Mesenchymal stem cell (in vitro differentiated cells and primary cell): ENCODE results near the gene GAP43.

Source experiments
- DNase-seq: peaks from one replicate; pipeline ENCODE4 v3.0.0-alpha.2; 2013
- H2AFZ ChIP-seq: one replicate; pipeline ENCODE4 v1.6.1; 2013; ENCODE audit warnings: low read depth, mild to moderate bottlenecking, control low read depth, inconsistent platforms, low read length, moderate library complexity
- H2AK5ac ChIP-seq: 2 replicates; pipeline ENCODE4 v1.6.1; 2013; ENCODE audit warnings: low read length, moderate library complexity, mild to moderate bottlenecking, inconsistent platforms; ENCODE audit not compliant: severe bottlenecking
- H2BK120ac ChIP-seq: one replicate; pipeline ENCODE4 v1.6.1; 2013; ENCODE audit warnings: low read depth, mild to moderate bottlenecking, inconsistent platforms, low read length, moderate library complexity
- H2BK12ac ChIP-seq, 2 experiments: one replicate each; pipeline ENCODE4 v1.6.1; 2013; ENCODE audit warnings: inconsistent platforms in 2 of 2, low read length in 2 of 2, mild to moderate bottlenecking in 2 of 2, moderate library complexity in 2 of 2, control low read depth in 1 of 2
- H2BK15ac ChIP-seq: one replicate; pipeline ENCODE4 v1.6.1; 2013; ENCODE audit warnings: mild to moderate bottlenecking, low read depth, inconsistent platforms; ENCODE audit not compliant: poor library complexity, severe bottlenecking
- H2BK5ac ChIP-seq: 2 replicates; pipeline ENCODE4 v1.6.1; 2013; ENCODE audit warnings: low read depth, mild to moderate bottlenecking, low read length, control low read depth, inconsistent platforms; ENCODE audit not compliant: poor library complexity, severe bottlenecking
- H3K14ac ChIP-seq, 2 experiments: one replicate each; pipeline ENCODE4 v1.6.1; 2013; ENCODE audit warnings: inconsistent platforms in 2 of 2, low read length in 2 of 2, control low read depth in 1 of 2, mild to moderate bottlenecking in 1 of 2, moderate library complexity in 1 of 2
- H3K18ac ChIP-seq, 2 experiments: one replicate each; pipeline ENCODE4 v1.6.1; 2013; ENCODE audit warnings: inconsistent platforms in 2 of 2, low read length in 2 of 2, control low read depth in 1 of 2, low read depth in 1 of 2, mild to moderate bottlenecking in 1 of 2
- H3K23ac ChIP-seq, 2 experiments: one replicate each; pipeline ENCODE4 v1.6.1; 2013; ENCODE audit warnings: inconsistent platforms in 2 of 2, low read length in 2 of 2, mild to moderate bottlenecking in 2 of 2, moderate library complexity in 2 of 2, control low read depth in 1 of 2
- H3K27ac ChIP-seq: 2 replicates; pipeline ENCODE4 v1.5.1; 2013; ENCODE audit warnings: mild to moderate bottlenecking, moderate library complexity, low read length, control low read depth, inconsistent platforms; ENCODE audit not compliant: poor library complexity, severe bottlenecking
- H3K27me3 ChIP-seq, 2 experiments: 2 replicates each; pipeline versions ENCODE4 v1.6.1 to v1.7.0; 2013; ENCODE audit warnings: low read length in 2 of 2, mild to moderate bottlenecking in 2 of 2, moderate library complexity in 2 of 2, control low read depth in 1 of 2, inconsistent platforms in 1 of 2; ENCODE audit not compliant: control insufficient read depth in 1 of 2, insufficient read depth in 1 of 2
- H3K36me3 ChIP-seq, 2 experiments: 2 replicates each; pipeline versions ENCODE4 v1.6.1 to v1.7.0; 2013; ENCODE audit warnings: low read length in 2 of 2, control low read depth in 1 of 2, inconsistent platforms in 1 of 2, low read depth in 1 of 2, mild to moderate bottlenecking in 1 of 2; ENCODE audit not compliant: insufficient read depth in 2 of 2, control insufficient read depth in 1 of 2
- H3K4ac ChIP-seq, 2 experiments: one replicate each; pipeline ENCODE4 v1.6.1; 2013; ENCODE audit warnings: inconsistent platforms in 2 of 2, low read length in 2 of 2, mild to moderate bottlenecking in 2 of 2, moderate library complexity in 2 of 2, control low read depth in 1 of 2, low read depth in 1 of 2
- H3K4me1 ChIP-seq: 2 replicates; pipeline ENCODE4 v1.6.1; 2013; ENCODE audit warnings: low read depth, low read length, control low read depth; ENCODE audit not compliant: control insufficient read depth, insufficient read depth
- H3K4me2 ChIP-seq: 2 replicates; pipeline ENCODE4 v1.6.1; 2013; ENCODE audit warnings: low read length, mild to moderate bottlenecking, inconsistent platforms; ENCODE audit not compliant: poor library complexity, severe bottlenecking
- H3K4me3 ChIP-seq, 2 experiments: 2 replicates each; pipeline versions ENCODE4 v1.5.1 to v1.7.0; 2013; ENCODE audit warnings: low read length in 2 of 2, mild to moderate bottlenecking in 2 of 2, control low read depth in 1 of 2, low read depth in 1 of 2; ENCODE audit not compliant: insufficient read depth in 1 of 2
- H3K79me1 ChIP-seq: replicated peaks from 2 replicates; pipeline ENCODE4 v1.6.1; 2013; ENCODE audit warnings: mild to moderate bottlenecking, control low read depth, low read length, inconsistent platforms; ENCODE audit not compliant: poor library complexity, severe bottlenecking
- H3K9ac ChIP-seq: 2 replicates; pipeline ENCODE4 v1.7.0; 2013; ENCODE audit warnings: mild to moderate bottlenecking, low read length, moderate library complexity
- H3K9me3 ChIP-seq: 2 replicates; pipeline ENCODE4 v1.7.0; 2013; ENCODE audit warnings: mild to moderate bottlenecking, low read length; ENCODE audit not compliant: control insufficient read depth
- H4K8ac ChIP-seq: one replicate; pipeline ENCODE4 v1.6.1; 2013; ENCODE audit warnings: inconsistent platforms, mild to moderate bottlenecking, low read length, moderate library complexity
- H4K91ac ChIP-seq: one replicate; pipeline ENCODE4 v1.6.1; 2013; ENCODE audit warnings: mild to moderate bottlenecking, low read length, inconsistent platforms
- WGBS: methylation state at CpG from one replicate; pipeline ENCODE4 v1.1.7; 2013; ENCODE audit warnings: mixed read lengths; 5-methylcytosine and 5-hydroxymethylcytosine counted together

Gene GAP43

DNA sequence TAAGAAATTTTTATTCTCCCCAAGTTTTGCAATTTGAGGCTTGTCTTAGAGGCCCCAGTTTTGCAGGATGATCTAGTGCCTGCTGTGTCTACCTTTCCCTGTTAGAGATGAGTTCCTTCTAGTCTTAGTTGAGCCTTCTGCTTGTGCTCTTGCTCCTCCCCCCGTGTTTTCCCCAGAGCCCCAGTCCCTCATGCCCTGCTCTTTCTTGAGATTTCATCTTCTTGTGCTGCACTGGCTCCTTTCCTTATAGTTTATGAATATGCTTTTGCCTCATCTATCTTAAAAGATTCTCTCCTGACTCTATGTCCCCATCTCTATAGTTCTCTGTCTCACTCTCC is 4.7 kb downstream of the GAP43 start:
- Histone ChIP-seq H3K23ac (no peak overlapping the region), H2AK5ac (no peak overlapping the region), H2BK12ac (no peak overlapping the region), H3K14ac (no peak overlapping the region), H3K9ac (no peak overlapping the region), H3K36me3 (no peaks in the 10 kb centered on the region), H3K79me1 (no peaks in the 10 kb centered on the region), H2AFZ (no peak overlapping the region), H3K4me3 (no peak overlapping the region), H3K27me3 (peaks cover 14 to 59% of the 10 kb centered on the region in 2 experiments), H2BK5ac (no peak overlapping the region), H3K4me1 (no peaks in the 10 kb centered on the region), H3K27ac (no peak overlapping the region), H3K4ac (no peak overlapping the region), H2BK120ac (no peak overlapping the region), H4K91ac (no peak overlapping the region), H4K8ac (no peak overlapping the region), H3K4me2 (no peak overlapping the region), H3K9me3 (no peaks in the 10 kb centered on the region), H3K18ac (no peak overlapping the region), H2BK15ac (no peak overlapping the region)
- DNase-seq: no peak
- WGBS: 64% methylated on average over 1 of the region's 1 CpG

DNA sequence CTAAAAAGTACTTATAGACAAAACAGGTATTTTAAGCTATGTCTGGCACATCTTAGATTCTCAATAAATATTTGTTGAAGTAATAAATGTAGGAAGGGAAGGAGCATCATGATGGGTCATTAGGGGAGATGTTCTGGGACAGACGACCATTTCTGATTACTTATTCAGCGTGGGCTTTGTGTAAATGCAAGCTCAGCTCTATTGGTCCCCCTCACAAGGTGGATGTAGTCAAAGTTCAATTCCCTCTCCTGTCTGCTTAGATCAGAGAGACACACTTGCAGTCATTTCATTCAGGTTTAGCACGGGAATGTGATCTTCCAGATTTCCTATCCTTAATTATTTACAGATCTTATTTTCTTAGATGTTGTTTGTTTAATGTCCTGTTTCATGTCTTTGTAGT is 7.5 kb downstream of the GAP43 start:
- no peak overlapping the region for H4K8ac ChIP-seq
- no peak overlapping the region for H4K91ac ChIP-seq
- no peak for DNase-seq
- H3K18ac ChIP-seq: no peak overlapping the region
- no peaks in the 10 kb centered on the region for H3K79me1 ChIP-seq
- H3K36me3 ChIP-seq: no peaks in the 10 kb centered on the region
- no peak overlapping the region for H2AFZ ChIP-seq
- H2AK5ac ChIP-seq: no peak overlapping the region
- H3K4me2 ChIP-seq: no peak overlapping the region
- no peak overlapping the region for H3K14ac ChIP-seq
- peaks cover 2 to 37% of the 10 kb centered on the region in 2 experiments for H3K27me3 ChIP-seq
- H3K27ac ChIP-seq: no peak overlapping the region
- H3K4me3 ChIP-seq: no peak overlapping the region
- H3K4ac ChIP-seq: no peak overlapping the region
- no peak overlapping the region for H3K23ac ChIP-seq
- H3K4me1 ChIP-seq: no peaks in the 10 kb centered on the region
- H2BK5ac ChIP-seq: no peak overlapping the region
- no peak overlapping the region for H3K9ac ChIP-seq
- no peak overlapping the region for H2BK15ac ChIP-seq
- no peaks in the 10 kb centered on the region for H3K9me3 ChIP-seq
- H2BK12ac ChIP-seq: no peak overlapping the region
- H2BK120ac ChIP-seq: no peak overlapping the region
- WGBS: 100% methylated on average over 2 of the region's 3 CpGs

DNA sequence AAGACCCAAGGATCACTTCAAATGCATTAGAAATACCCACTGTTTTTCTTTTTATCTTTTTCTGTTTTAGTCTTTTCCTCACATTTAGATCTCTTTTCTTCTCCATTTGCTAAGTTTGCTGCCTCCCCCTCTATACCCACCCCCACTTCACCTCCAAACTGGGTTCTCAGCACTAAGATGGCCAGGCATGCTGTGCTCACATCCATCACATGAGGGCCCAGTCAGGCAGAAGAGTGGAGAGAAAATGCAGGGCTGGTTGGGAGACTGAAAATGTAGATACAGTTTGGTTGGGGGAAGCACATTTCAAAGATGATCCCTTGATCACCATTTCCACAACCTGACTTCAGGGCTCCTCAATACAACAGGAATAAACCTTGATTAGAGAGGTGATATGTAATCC is 8.7 kb downstream of the GAP43 start:
- Histone ChIP-seq H2BK12ac (no peak overlapping the region), H3K23ac (no peak overlapping the region), H3K9me3 (no peaks in the 10 kb centered on the region), H3K14ac (no peak overlapping the region), H4K8ac (no peak overlapping the region), H2AK5ac (no peak overlapping the region), H3K4me2 (no peak overlapping the region), H3K4me3 (no peak overlapping the region), H3K4ac (no peak overlapping the region), H2BK120ac (no peak overlapping the region), H3K27ac (no peak overlapping the region), H3K18ac (no peak overlapping the region), H3K79me1 (no peaks in the 10 kb centered on the region), H3K4me1 (no peaks in the 10 kb centered on the region), H3K9ac (no peak overlapping the region), H2BK15ac (no peak overlapping the region), H2BK5ac (no peak overlapping the region), H4K91ac (peak overlapping the region; percentile 35), H3K27me3 (peaks cover 0 to 29% of the 10 kb centered on the region in 2 experiments), H3K36me3 (no peaks in the 10 kb centered on the region), H2AFZ (no peak overlapping the region)
- no peak for DNase-seq

DNA sequence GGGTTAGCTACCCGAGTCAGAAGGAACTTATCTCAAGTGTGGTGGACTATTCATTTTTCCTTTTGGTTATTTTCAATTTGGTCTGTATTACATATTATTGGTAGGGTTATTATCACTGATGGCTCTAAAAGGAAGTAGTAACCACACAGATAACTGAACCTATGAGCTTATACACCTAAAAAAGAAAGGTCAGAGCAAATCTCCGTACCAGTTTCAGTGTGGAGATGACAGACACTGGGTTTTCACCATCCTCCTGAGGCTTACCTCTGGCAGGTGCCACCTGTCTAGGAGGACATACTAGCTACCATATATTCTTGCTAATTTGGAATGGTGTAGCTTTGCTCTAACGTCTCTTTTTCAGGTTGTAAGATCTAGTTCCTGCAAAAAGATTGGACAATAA is 10.2 kb downstream of the GAP43 start:
- H3K9me3 ChIP-seq: no peaks in the 10 kb centered on the region
- no peak overlapping the region for H2AFZ ChIP-seq
- DNase-seq: no peak
- no peaks in the 10 kb centered on the region for H3K79me1 ChIP-seq
- no peak overlapping the region for H4K91ac ChIP-seq
- 81% methylated on average over 2 of the region's 3 CpGs for WGBS
- no peaks in the 10 kb centered on the region for H3K36me3 ChIP-seq
- H2BK5ac ChIP-seq: no peak overlapping the region
- H3K4me3 ChIP-seq: no peak overlapping the region
- H3K9ac ChIP-seq: no peak overlapping the region
- no peak overlapping the region for H3K4ac ChIP-seq
- no peak overlapping the region for H2AK5ac ChIP-seq
- no peak overlapping the region for H4K8ac ChIP-seq
- H3K27ac ChIP-seq: no peak overlapping the region
- H2BK120ac ChIP-seq: no peak overlapping the region
- H3K4me2 ChIP-seq: no peak overlapping the region
- peaks cover 0 to 19% of the 10 kb centered on the region in 2 experiments for H3K27me3 ChIP-seq
- no peaks in the 10 kb centered on the region for H3K4me1 ChIP-seq
- no peak overlapping the region for H3K18ac ChIP-seq
- H3K23ac ChIP-seq: no peak overlapping the region
- H2BK12ac ChIP-seq: no peak overlapping the region
- no peak overlapping the region for H3K14ac ChIP-seq
- H2BK15ac ChIP-seq: no peak overlapping the region
